HUES64 (cell line): Measurements from ENCODE around the gene EFCAB7.

Experiments used
- H3K27ac ChIP-seq: 2 replicates; pipeline ENCODE4 v1.7.0; 2013; ENCODE audit warnings: low read depth, low read length, inconsistent platforms
- H3K27me3 ChIP-seq: 2 replicates; pipeline ENCODE4 v1.6.1; 2013; ENCODE audit warnings: mild to moderate bottlenecking, low read length; ENCODE audit not compliant: insufficient read depth
- H3K36me3 ChIP-seq: 2 replicates; pipeline ENCODE4 v1.6.1; 2013; ENCODE audit warnings: mild to moderate bottlenecking, low read length; ENCODE audit not compliant: insufficient read depth
- H3K4me1 ChIP-seq: 2 replicates; pipeline ENCODE4 v1.6.1; 2013; ENCODE audit warnings: mild to moderate bottlenecking, low read length, moderate library complexity; ENCODE audit not compliant: insufficient read depth
- H3K4me3 ChIP-seq: 2 replicates; pipeline ENCODE4 v1.5.1; 2013; ENCODE audit warnings: mild to moderate bottlenecking, low read length, moderate library complexity
- H3K9ac ChIP-seq: 2 replicates; pipeline ENCODE4 v1.6.1; 2013; ENCODE audit warnings: mild to moderate bottlenecking, low read depth, low read length
- H3K9me3 ChIP-seq: 2 replicates; pipeline ENCODE4 v1.6.1; 2013; ENCODE audit warnings: low read depth, low read length; ENCODE audit not compliant: insufficient read depth
- WGBS: fragments of 150-250, 120-280 bp; methylation state at CpG from one replicate; pipeline ENCODE4 v1.1.7; 2013; ENCODE audit warnings: missing lambda C conversion rate; 5-methylcytosine and 5-hydroxymethylcytosine counted together

EFCAB7 gene

GRCh38 chr1:63592536-63593302, 69.4 kb downstream of the EFCAB7 start:
- peaks cover 16% of the 10 kb centered on the region; the same call in 1 of the 2 replicates for H3K27me3 ChIP-seq
- H3K27ac ChIP-seq, result peak overlapping the region; percentile 42; the same call in 1 of the 2 replicates
- H3K9ac ChIP-seq, result peak overlapping the region; percentile 27; the same call in 1 of the 2 replicates
- no peaks in the 10 kb centered on the region for H3K36me3 ChIP-seq
- WGBS, result 26% methylated on average over 18 of the region's 18 CpGs
- peak overlapping the region; percentile 74 for H3K4me3 ChIP-seq
- H3K4me1 ChIP-seq, result peaks cover 6% of the 10 kb centered on the region
- H3K9me3 ChIP-seq, result no peaks in the 10 kb centered on the region

GRCh38 chr1:63593303-63593885, 70.1 kb downstream of the EFCAB7 start, which contains the start of gene PGM1:
TSS of gene PGM1 (plus strand) at chr1:63593411. CDS start at chr1:63593489, 78 bp downstream.
- H3K9me3 ChIP-seq, result no peaks in the 10 kb centered on the region
- H3K27ac ChIP-seq, result peak within 1 kb of the TSS; percentile 42; the same call in 1 of the 2 replicates
- H3K27me3 ChIP-seq, result peaks cover 16% of the 10 kb centered on the region; the same call in 1 of the 2 replicates
- peak within 1 kb of the TSS; percentile 74 for H3K4me3 ChIP-seq
- H3K36me3 ChIP-seq, result no peaks in the 10 kb centered on the region
- H3K9ac ChIP-seq, result peak within 1 kb of the TSS; percentile 27
- WGBS, result under 1% methylated on average over 64 of the region's 64 CpGs
- peaks cover 6% of the 10 kb centered on the region for H3K4me1 ChIP-seq

GRCh38 chr1:63593886-63594605, 70.7 kb downstream of the EFCAB7 start:
- H3K9me3 ChIP-seq, result no peaks in the 10 kb centered on the region
- peak overlapping the region; percentile 27 for H3K9ac ChIP-seq
- WGBS, result 2% methylated on average over 55 of the region's 55 CpGs
- H3K27me3 ChIP-seq, result peaks cover 16% of the 10 kb centered on the region; the same call in 1 of the 2 replicates
- H3K4me3 ChIP-seq, result peak overlapping the region; percentile 74
- no peaks in the 10 kb centered on the region for H3K36me3 ChIP-seq
- H3K27ac ChIP-seq, result peak overlapping the region; percentile 42; the same call in 1 of the 2 replicates
- peaks cover 6% of the 10 kb centered on the region for H3K4me1 ChIP-seq

GRCh38 chr1:63595435-63595834, 72.1 kb downstream of the EFCAB7 start:
- Histone ChIP-seq H3K27ac (no peak overlapping the region), H3K4me1 (peaks cover 6% of the 10 kb centered on the region), H3K36me3 (no peaks in the 10 kb centered on the region), H3K9me3 (no peaks in the 10 kb centered on the region), H3K4me3 (no peak overlapping the region), H3K9ac (no peak overlapping the region), H3K27me3 (peaks cover 16% of the 10 kb centered on the region; the same call in 1 of the 2 replicates)
- WGBS, result 97% methylated on average over 1 of the region's 1 CpG

- Histone ChIP-seq H3K27me3 (no peaks in the 10 kb centered on the region), H3K9ac (no peak overlapping the region), H3K27ac (no peak overlapping the region), H3K36me3 (no peaks in the 10 kb centered on the region), H3K4me1 (peaks cover 13% of the 10 kb centered on the region), H3K9me3 (no peaks in the 10 kb centered on the region), H3K4me3 (no peak overlapping the region)
- 96% methylated on average over 5 of the region's 5 CpGs for WGBS
Observed at GRCh38 chr1:63599799-63600198, 76.5 kb downstream of the EFCAB7 start.

- no peaks in the 10 kb centered on the region for H3K9me3 ChIP-seq
- WGBS, result 73% methylated on average over 5 of the region's 5 CpGs
- no peak overlapping the region for H3K4me3 ChIP-seq
- no peaks in the 10 kb centered on the region for H3K27me3 ChIP-seq
- no peak overlapping the region for H3K9ac ChIP-seq
- H3K4me1 ChIP-seq, result peaks cover 13% of the 10 kb centered on the region
- no peak overlapping the region for H3K27ac ChIP-seq
- no peaks in the 10 kb centered on the region for H3K36me3 ChIP-seq
Observed at GRCh38 chr1:63600248-63600647, 76.9 kb downstream of the EFCAB7 start.

GRCh38 chr1:63601061-63601460, 77.7 kb downstream of the EFCAB7 start:
- Histone ChIP-seq H3K27ac (no peak overlapping the region), H3K9ac (no peak overlapping the region), H3K27me3 (no peaks in the 10 kb centered on the region), H3K4me3 (no peak overlapping the region), H3K9me3 (no peaks in the 10 kb centered on the region), H3K4me1 (peaks cover 13% of the 10 kb centered on the region), H3K36me3 (no peaks in the 10 kb centered on the region)
- WGBS, result 77% methylated on average over 3 of the region's 3 CpGs

- WGBS, result 70% methylated on average over 4 of the region's 4 CpGs
- H3K4me1 ChIP-seq, result peaks cover 13% of the 10 kb centered on the region
- H3K27ac ChIP-seq, result no peak overlapping the region
Observed at GRCh38 chr1:63601463-63601862, 78.1 kb downstream of the EFCAB7 start.

GRCh38 chr1:63601912-63602311, 78.6 kb downstream of the EFCAB7 start:
- H3K9ac ChIP-seq, result no peak overlapping the region
- H3K9me3 ChIP-seq, result no peaks in the 10 kb centered on the region
- peaks cover 13% of the 10 kb centered on the region for H3K4me1 ChIP-seq
- no peaks in the 10 kb centered on the region for H3K27me3 ChIP-seq
- 100% methylated on average over 1 of the region's 1 CpG for WGBS
- H3K36me3 ChIP-seq, result no peaks in the 10 kb centered on the region
- no peak overlapping the region for H3K27ac ChIP-seq
- no peak overlapping the region for H3K4me3 ChIP-seq

More at GRCh38 chr1:63601463-63601862, 78.1 kb downstream of the EFCAB7 start:
- no peaks in the 10 kb centered on the region for H3K9me3 ChIP-seq
- H3K9ac ChIP-seq, result no peak overlapping the region
- no peaks in the 10 kb centered on the region for H3K27me3 ChIP-seq
- no peak overlapping the region for H3K4me3 ChIP-seq
- no peaks in the 10 kb centered on the region for H3K36me3 ChIP-seq

GRCh38 chr1:63602629-63603028, 79.3 kb downstream of the EFCAB7 start:
- H3K9ac ChIP-seq, result no peak overlapping the region
- no peaks in the 10 kb centered on the region for H3K27me3 ChIP-seq
- no peak overlapping the region for H3K27ac ChIP-seq
- no peaks in the 10 kb centered on the region for H3K9me3 ChIP-seq
- H3K4me1 ChIP-seq, result peaks cover 13% of the 10 kb centered on the region
- no peak overlapping the region for H3K4me3 ChIP-seq
- no peaks in the 10 kb centered on the region for H3K36me3 ChIP-seq
- WGBS, result 81% methylated on average over 5 of the region's 5 CpGs

- Histone ChIP-seq H3K36me3 (no peaks in the 10 kb centered on the region), H3K4me3 (no peak overlapping the region), H3K9ac (no peak overlapping the region), H3K27me3 (no peaks in the 10 kb centered on the region), H3K9me3 (no peaks in the 10 kb centered on the region), H3K27ac (no peak overlapping the region), H3K4me1 (peaks cover 13% of the 10 kb centered on the region)
- WGBS, result 97% methylated on average over 3 of the region's 3 CpGs
Observed at GRCh38 chr1:63603810-63604209, 80.5 kb downstream of the EFCAB7 start.
